Activated CD4-positive, alpha-beta T cell treated with anti-CD3 and anti-CD28 coated beads, Interleukin-2, amount 50 U/mL, for 24 hours (primary cell): Measurements from ENCODE around the gene CCDC112.

Experiments
- DNase-seq, 2 donors: peaks; one replicate each; pipeline ENCODE4 v3.0.0-alpha.2; 2020; ENCODE audit warnings: low read depth in 1 of 2, low spot score in 1 of 2

The CCDC112 gene

DNA sequence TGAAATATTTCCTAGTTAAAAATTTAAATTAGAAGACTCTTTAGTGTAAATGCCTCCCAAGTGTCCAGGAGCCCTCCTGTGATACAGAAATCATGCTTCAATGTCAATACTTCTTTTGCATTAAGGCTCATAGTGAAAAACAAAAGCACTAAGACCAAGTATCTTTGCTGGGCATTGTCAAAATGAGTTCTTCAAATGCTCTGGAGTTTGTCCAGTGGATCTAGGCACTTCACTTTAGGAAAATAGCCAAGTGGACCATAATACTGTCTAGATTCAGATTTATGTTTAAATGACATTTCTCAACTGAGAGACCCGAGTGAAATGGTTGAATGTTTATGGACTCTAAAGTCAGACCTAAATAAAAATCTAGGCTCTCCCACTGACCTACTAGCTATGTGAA is 21.3 kb upstream of the CCDC112 start:
- no peak for DNase-seq

DNA sequence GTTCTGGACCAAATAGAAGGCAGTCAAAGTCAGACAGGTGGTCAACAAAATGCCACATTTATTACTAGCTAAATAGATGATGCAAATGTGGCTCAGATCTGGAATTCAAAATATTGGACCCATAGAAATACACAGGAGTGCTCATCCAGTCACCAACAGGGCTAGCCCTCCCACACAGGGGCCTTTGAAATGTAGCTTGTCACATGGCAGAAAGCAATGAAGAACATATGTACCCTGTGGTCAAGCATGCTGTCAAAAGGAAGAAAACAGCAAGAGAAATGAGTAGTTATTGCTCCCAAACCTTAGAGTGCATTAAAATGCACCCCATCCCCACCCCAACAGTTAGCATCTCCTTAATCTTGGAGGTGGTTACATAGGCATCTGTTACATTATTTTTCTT is 20.9 kb upstream of the CCDC112 start:
- no peak for DNase-seq

DNA sequence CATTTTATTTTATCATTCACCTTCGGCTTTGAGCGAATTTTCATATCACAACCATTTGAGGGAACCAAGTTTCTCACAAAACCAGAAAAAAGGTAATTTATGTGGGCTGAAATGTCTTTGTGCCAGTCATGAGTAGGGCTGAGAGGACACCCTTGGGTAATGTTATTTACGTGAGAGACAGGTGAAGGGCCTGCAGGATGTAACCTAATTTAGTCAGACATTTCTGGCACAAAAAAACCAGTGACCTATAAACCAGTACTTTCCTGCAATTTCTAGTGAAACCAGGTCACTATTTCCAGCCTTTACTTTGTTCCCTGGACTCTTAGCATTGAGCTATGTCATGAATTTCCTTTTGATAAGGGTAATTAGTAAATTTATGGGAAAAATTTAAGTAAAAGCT is 17.2 kb upstream of the CCDC112 start:
- no peak for DNase-seq

DNA sequence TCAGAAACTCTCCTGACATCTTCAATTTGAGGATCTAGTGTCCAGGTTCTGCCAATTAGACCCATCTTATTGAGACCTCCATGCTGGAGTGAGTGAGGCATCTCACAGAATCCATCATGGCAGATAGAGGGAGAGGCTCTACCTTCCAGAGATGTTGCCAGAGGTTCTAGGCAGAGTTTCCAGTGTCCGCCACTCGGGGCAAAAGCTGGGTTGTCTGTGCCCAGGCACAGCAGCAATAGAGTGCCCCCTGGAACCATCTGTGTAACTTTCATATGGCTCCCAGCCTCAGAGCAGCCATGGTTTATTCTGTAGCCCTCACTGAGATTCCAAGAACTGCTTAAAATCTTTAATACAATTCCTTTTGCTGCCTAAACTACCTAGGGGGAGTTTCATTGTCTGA is 16.6 kb upstream of the CCDC112 start:
- DNase-seq = no peak

- DNase-seq = no peak
These were observed 13.4 kb upstream of the CCDC112 start for GRCh38 chr5:115309751-115310370.

DNA sequence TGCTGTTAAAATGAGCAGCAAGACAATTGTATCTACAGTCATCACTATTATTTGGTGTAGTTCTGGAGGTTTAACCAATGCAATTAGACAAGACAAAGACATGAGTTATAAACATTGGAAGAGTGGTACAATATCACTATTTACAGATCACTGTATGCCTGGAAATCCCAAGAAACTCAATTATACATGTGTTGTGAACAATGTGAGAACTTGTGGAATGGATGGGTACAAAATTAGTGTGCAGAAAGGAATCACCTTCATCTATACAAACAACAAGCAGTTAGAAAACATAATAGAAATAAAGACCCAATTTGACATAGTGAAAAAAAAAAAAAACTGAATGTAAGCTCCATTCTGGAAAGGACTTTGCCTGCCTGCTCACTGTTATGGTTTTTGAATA is 12.4 kb upstream of the CCDC112 start:
- no peak for DNase-seq

- no peak for DNase-seq
These were observed 9.6 kb upstream of the CCDC112 start for GRCh38 chr5:115306011-115306536.

DNA sequence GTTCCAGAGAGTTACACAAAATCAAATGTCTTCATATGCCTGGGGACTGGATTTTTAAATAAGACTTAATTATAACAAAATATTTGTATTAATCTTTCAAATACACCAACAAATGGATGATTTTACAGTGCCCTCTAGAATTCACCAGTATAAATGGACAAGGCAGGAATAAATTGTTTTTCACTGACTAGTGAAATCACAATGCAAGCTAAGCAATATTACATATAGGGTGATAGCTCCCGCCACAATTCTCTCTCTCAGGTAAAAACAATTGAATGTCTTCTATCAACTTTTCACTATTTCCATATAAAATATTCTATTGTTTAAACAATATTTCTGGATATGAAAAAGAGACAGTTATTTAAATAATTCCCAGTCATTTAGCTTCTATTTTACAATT is 8.0 kb upstream of the CCDC112 start:
- DNase-seq = no peak

- no peak for DNase-seq
These were observed 2.4 kb upstream of the CCDC112 start for GRCh38 chr5:115298811-115299210.

GRCh38 chr5:115297031-115297430 is 577 bp upstream of the CCDC112 start:
- no peak for DNase-seq

GRCh38 chr5:115295777-115296123 is 704 bp downstream of the CCDC112 start:
- no peak for DNase-seq

DNA sequence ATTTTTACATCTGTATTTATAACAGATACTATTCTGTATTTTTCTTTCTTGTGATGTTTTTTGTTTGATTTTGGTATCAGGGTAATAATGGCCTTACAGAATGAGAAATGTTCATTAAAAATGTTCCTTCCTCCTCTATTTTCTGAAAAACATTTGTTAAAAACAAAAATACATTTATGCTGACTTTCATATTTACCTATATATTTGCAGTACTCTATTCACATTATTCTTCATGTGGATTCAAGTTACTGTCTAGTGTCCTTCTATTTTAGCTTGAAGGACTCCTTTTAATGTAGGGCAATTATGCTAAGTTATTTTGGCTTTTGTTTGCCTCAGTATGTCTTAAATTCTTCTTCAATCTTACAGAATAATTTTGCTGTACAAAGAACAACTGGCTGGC is 5.1 kb downstream of the CCDC112 start:
- no peak for DNase-seq

- DNase-seq = no peak
These were observed 7.3 kb downstream of the CCDC112 start for GRCh38 chr5:115289104-115289503.

DNA sequence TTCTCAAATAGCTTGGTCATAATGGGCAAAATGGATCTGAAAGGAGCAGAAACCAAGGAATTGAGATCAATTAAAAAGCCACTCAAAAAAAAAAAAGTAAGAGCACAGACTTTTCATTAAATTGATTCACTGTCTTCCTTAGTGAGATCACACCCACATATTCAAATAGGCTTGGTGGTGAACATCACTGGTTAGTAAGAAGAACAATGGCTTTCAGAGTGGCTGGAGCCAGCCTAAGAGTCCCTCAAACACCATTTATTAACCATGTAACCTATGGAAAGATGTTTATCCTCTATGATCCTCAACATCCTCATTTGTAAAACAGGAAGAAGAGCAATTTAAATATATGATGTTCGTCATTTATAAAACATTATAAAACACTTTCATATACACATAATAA is 12.4 kb downstream of the CCDC112 start:
- DNase-seq = no peak

- no peak for DNase-seq
These were observed 14.3 kb downstream of the CCDC112 start for GRCh38 chr5:115282131-115282530.

DNA sequence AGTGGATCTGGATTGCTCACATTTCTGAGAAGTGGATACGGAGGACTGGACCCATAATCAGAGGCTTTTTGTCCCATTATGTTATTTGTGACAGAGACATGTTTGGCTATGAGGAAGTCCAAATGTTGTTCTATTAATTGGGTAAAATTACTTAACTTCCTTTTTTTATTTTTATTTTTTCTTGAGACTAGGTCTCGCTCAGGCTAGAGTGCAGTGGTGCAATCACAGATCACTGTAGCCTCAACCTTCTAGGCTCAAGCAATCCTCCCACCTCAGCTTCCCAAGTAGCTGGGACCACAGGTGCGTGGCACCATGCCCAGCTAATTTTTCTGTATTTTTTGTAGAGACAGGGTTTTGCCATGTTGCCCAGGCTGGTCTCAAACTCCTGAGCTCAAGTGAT is 21.9 kb downstream of the CCDC112 start:
- DNase-seq = no peak

GRCh38 chr5:115272297-115272958 is 24.0 kb downstream of the CCDC112 start:
- DNase-seq = no peak

- DNase-seq = no peak
These were observed 25.0 kb downstream of the CCDC112 start for GRCh38 chr5:115271295-115272050.

GRCh38 chr5:115267617-115268016 is 28.8 kb downstream of the CCDC112 start:
- DNase-seq = no peak

- DNase-seq = no peak
These were observed 31.2 kb downstream of the CCDC112 start for GRCh38 chr5:115265220-115265619.

DNA sequence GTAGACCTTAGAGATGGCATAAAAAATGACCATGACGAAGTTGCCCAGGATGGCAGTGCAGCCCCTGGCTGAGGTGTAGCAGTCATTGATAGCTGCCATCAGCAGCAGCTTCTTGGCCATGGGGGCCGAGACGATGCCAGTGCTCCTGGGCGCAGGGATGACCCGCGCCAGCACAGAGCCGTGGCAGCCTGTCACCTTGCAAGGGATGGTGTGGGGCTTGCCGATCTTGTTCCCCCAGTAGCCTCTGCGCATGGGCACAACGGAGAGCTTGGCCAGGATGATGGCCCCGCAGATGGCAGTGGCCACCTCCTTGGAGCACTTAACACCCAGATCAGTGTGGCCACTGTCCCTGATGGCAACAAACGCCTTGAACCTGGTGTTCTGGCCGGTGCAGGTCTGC is 31.7 kb downstream of the CCDC112 start:
- no peak for DNase-seq

DNA sequence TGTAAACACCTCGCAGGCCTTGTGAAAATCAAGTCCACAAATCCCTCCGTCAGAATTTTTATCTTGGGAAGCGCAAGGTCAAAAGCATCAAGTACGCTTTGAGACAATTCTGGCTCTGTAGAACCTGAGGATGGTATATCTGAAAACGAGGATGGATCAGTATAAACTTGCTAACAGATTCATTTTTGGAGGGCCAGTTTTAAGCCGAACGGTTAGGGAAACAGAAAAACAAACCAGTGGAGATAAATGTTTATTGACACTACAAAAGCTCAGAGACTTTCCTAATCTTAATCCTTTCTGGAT is 33.4 kb downstream of the CCDC112 start:
- DNase-seq = no peak
